ENCODE results near the gene ZNF200. TPM values are rescaled to one million over a fixed set of nuclear protein-coding genes. Genes with fewer than 3 reads are reported as not detected.

The ZNF200 gene
- total and polyA plus RNA-seq, 2 donors (not counting 3 experiments of a cell fraction or from before 2014, with no cell fraction given), result 2.8 to 10.0 TPM

GRCh38 chr16:3274947-3275346, 40.0 kb upstream of the ZNF200 start:
- intact Hi-C loops (cut with micrococcal nuclease), result no loop called here
- no peak overlapping the region for H2AFZ ChIP-seq (ENCODE audit: low read depth, low read length)
- no peaks in the 10 kb centered on the region for H3K79me2 ChIP-seq (ENCODE audit: control insufficient read depth, insufficient read depth, low read length)
- H3K27ac ChIP-seq (ENCODE audit: insufficient read depth, low read depth, low read length), result no peak overlapping the region
- BruUV-seq (replicated peaks), result no TSS peak
- no peak for FAIRE-seq
- ChIA-PET POLR2A (no interaction called here), CTCF (interaction anchor here (1.1 kb wide), 1 partner anchor 11 kb away, joined by 3 read pairs; no protein-coding TSS in a partner anchor)
- no peaks in the 10 kb centered on the region for H3K9me3 ChIP-seq (replicated peaks; ENCODE audit: control insufficient read depth, insufficient read depth, low read length)
- dilution Hi-C loops (cut with MboI; ENCODE audit: extremely low pct_ligation_motif_present, low sequenced_read_pairs), result no loop called here
- peaks cover 19 to 26% of the 10 kb centered on the region in 2 experiments for H3K27me3 ChIP-seq (ENCODE audit: control insufficient read depth in 2 of 2, insufficient read depth in 2 of 2, low read length in 2 of 2)
- no peak overlapping the region for H3K9ac ChIP-seq (replicated peaks; ENCODE audit: extremely low read depth, insufficient read depth, low read length)
- no peaks in the 10 kb centered on the region for H3K36me3 ChIP-seq (ENCODE audit: control insufficient read depth in 2 of 2, extremely low read depth in 1 of 2, insufficient read depth in 2 of 2, low read length in 2 of 2)
- no peak for DNase-seq (ENCODE audit: low read depth, low spot score)
- no peaks in the 10 kb centered on the region for H4K20me1 ChIP-seq (replicated peaks; ENCODE audit: control insufficient read depth, extremely low read depth, insufficient read depth, low read length)
- no peak overlapping the region for H3K4me3 ChIP-seq (replicated peaks in 1 of 3; ENCODE audit: insufficient read depth in 1 of 3, low read depth in 1 of 3, low read length in 3 of 3)
- no peaks in the 10 kb centered on the region for H3K9me1 ChIP-seq (replicated peaks; ENCODE audit: control insufficient read depth, extremely low read depth, insufficient read depth, low read length)
- H3K4me1 ChIP-seq (ENCODE audit: control insufficient read depth, extremely low read depth, insufficient read depth, low read length), result no peaks in the 10 kb centered on the region
- H3K4me2 ChIP-seq (ENCODE audit: insufficient read depth, low read length), result no peak overlapping the region
- TF ChIP-seq JUN (IDR thresholded peaks at IDR 0.05; ENCODE audit: borderline replicate concordance, insufficient read depth, insufficient read length, low read depth) (no peak), POLR2A (IDR thresholded peaks at IDR 0.05; ENCODE audit: low read depth, low read length) (no peak), MYC (IDR thresholded peaks at IDR 0.05; ENCODE audit: low read depth, low read length) (no peak), MAX (IDR thresholded peaks at IDR 0.05; ENCODE audit: insufficient read depth, insufficient read length) (no peak), CTCF (IDR thresholded peaks at IDR 0.05; ENCODE audit: extremely low read depth in 1 of 2, insufficient read depth in 1 of 2, low read depth in 1 of 2, low read length in 2 of 2) (no peak), GATA2 (IDR thresholded peaks at IDR 0.05; ENCODE audit: insufficient read depth, insufficient read length, low read depth, low read length) (no peak), FOS (IDR thresholded peaks at IDR 0.05; ENCODE audit: borderline replicate concordance, insufficient read depth, low read length) (no peak), POLR2AphosphoS5 (IDR thresholded peaks at IDR 0.05; ENCODE audit: insufficient read depth, low read depth, low read length) (no peak), EZH2 (IDR thresholded peaks at IDR 0.05; ENCODE audit: borderline replicate concordance, low read depth, low read length, severe bottlenecking) (no peak)

All from endothelial cell of umbilical vein (primary cell).